Stimulated activated CD8-positive, alpha-beta memory T cell treated with anti-CD3 and anti-CD28 coated beads, Interleukin-15, amount 100 ng/mL, for 4 hours (primary cell): Measurements from ENCODE around the gene INTS15.
A peak's percentile ranks its signal among the peaks of the same experiment; 100 is the strongest.
"Not testable (repeated sequence)": the region's sequence is repeated elsewhere in the genome, so short reads cannot be mapped to it uniquely, and the experiment has no call there.

ENCODE experiments used
- DNase-seq, 2 donors: peaks; one replicate each; pipeline ENCODE4 v3.0.0-alpha.2; 2020; ENCODE audit warnings: low read depth in 2 of 2

Gene INTS15

DNA sequence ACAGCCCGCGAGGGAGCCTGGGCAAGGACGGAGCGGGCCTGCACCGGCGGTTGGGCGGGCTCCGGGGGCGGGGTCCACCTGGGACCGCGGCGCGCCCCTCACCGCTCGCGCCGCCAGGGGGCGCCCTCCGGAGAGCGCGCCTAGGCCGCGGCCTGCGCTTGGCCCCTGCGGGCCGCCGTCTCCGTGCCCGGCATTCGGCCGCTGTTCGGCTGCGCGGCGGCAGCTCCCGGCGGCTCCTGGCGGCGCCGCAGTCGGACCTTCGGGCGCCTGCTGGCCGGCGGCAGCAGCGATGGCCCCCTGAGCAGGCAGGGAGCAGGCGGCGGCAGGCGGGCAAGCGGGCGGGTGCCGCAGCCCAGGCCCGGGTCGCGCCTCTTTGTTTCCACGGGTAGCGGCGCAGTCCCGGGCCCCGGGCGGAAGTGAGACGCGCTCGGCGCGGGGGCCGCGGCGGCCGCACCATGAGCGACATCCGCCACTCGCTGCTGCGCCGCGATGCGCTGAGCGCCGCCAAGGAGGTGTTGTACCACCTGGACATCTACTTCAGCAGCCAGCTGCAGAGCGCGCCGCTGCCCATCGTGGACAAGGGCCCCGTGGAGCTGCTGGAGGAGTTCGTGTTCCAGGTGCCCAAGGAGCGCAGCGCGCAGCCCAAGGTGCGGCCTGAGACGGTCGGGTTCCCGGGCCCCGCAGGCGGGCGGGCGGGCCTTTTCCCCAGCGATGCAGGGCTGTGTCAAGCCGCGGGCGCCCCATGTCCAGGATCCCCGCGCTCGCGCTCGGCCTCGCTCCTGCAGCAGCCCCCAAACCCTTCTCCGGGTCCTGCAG lies at the start of gene INTS15:
Gene INTS15 (plus strand): TSS at position 193 of the 816 bp plus-strand sequence. CDS start 263 bp downstream, at position 456.
- peak; percentile 56 to 71 for DNase-seq

DNA sequence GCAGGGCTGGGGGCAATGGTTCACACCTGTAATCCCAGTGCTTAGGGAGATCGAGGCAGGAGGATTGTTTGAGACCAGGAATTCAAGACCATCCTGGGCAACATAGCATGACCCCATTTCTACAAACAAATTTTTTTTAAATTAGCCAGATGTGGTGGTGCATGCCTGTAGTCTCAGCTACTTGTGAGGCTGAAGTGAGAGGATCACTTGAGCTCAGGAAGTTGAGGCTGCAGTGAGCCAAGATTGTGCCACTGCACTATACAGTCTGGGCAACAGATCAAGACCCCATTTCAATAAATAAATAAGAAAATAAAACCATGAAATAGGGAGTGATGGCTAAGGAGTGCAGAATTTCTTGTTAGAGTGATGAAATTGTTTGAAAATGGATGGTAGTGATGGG lies 47.5 kb upstream of the INTS15 start:
- DNase-seq = no peak

DNA sequence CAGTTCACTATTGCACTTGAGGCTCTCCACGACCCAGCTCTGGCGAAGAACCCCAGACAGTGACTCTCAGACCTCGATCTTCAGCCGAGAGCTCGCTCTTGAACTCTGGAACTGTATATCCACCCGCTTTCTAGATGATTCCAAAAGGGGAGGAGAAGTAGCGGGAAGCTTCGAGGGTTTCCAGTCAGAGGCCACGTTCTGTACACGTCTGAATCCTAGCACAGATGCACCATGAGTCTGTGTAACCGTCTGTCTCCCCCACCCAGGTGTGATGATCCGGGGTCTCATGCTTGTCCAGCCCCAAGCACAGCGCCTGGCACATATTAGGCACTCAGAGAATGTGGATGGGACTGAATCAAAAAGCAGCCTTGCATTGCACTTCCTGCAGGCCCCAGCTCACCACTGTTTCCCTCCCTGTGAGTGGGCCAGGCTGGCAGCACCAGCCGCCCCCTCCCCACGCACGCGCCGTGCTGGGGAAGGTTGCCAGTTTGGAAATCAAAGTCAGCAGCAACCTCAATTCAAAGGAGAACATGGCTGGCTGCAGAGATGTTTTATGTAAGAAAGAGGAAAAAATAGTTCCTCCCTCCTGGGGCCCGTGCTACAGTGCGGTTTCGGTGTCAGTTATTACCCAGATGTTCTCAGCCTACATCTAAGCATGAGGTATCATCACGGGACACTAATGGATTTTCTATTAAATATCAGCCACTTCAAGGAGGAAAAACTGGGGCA lies 44.3 kb upstream of the INTS15 start:
- no peak for DNase-seq

DNA sequence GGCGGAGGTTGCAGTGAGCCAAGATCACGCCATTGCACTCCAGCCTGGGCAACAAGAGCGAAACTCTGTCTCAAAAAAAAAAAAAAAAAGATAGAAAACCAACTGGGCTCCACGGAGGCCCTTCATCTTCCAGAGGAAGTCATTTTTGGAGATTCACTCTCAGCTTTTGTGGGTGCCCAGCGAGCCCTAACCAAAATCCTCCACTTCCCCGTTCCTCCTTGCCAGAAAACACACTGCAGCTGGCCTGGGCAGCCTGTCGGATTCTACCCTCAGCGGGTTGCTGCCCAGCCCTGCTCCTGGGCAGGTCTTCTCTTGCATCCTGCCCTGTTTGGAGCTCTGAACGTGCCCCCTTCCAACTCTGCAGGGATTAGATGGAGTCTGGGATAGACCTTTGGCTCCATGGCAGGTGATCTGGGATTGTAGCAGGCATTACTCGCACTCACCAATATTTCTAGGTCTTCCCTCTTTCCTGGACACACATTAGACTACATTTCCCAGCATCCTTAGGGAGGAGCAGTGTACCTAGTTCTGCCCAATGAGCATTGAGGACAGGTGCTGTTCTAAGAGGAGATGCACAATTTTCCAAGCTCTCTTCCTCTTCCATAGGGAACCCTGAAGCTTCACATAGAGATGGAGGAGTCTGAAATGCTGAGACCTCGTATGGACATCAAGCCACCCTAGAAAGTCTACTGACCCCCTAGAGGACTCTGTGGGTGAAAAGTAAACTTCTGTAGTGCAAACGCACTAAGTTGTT lies 43.1 kb upstream of the INTS15 start:
- no peak for DNase-seq

DNA sequence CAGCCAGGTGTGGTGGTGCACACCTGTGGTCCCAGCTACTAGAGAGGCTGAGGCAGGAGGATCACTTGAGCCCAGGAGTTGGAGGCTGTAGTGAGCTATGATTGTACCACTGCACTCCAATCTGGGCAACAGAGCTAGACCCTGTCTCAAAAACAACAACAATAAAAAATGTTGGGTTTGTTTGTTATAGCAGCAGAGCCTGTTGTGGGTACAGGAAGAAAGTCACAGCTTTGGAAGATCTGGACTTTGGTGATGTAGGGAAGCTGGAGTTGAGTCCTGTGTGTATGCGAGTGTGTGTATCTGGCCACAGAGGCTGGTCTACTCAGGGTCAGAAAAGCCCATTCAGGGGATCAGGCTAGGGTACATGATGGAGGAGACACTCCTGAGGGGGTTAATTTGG lies 42.4 kb upstream of the INTS15 start:
- DNase-seq = no peak

DNA sequence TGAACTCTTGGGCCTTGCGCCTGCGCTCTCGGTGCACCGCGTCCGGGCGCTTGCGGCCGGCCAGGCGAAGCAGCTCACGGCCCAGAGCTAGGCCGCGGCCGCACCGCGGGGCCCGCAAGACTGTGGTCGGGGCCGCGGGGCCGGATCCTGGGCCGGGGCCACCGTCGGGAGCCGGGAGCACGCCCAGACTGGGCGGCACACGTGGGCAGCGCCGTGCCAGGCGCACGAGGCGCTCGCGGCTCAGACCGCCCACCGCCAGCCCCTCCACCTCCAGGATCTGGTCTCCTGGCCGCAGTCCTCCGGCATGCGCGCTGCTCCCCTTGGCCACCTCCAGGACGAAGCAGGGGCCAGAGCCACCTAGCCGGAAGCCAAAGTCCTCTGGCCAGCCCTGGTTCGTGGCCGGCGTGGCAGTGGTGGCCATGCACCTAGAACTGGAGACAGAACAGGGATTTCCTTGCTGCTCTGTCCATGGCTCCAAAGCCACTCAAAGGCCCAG lies 38.8 kb upstream of the INTS15 start, which contains the start of gene GRID2IP:
Gene GRID2IP (minus strand): TSS at position 446 of the 496 bp plus-strand sequence. CDS start 25 bp downstream, at position 421.
- no peak for DNase-seq

DNA sequence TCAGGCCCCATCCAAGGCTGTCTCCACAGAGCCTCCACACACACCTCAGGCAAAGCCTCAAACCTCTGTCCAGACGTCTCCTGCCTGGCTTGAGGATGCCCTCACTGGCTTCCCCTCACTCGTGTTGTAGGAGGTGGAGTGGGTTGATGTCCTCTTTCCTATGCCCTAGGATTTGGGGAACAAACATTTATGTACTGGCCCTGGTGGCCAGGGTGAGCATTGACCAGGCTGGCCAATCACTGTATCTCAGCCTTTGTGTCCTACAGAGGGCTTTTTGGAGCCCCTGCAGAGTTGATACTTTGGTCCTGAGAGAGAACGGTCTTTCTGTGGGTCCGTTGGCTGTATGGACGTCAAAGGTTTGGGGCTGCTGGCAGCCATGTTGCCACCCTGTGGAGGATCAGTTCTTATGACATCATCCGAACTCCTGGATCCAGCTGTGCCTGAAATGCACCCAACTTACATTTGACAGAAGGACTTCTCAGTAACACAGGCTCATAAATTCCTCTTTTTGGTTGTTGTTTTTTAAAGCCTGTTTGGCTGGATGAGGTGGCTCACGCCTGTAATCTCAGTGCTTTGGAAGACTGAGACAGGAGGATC lies 36.3 kb upstream of the INTS15 start:
- DNase-seq = no peak

DNA sequence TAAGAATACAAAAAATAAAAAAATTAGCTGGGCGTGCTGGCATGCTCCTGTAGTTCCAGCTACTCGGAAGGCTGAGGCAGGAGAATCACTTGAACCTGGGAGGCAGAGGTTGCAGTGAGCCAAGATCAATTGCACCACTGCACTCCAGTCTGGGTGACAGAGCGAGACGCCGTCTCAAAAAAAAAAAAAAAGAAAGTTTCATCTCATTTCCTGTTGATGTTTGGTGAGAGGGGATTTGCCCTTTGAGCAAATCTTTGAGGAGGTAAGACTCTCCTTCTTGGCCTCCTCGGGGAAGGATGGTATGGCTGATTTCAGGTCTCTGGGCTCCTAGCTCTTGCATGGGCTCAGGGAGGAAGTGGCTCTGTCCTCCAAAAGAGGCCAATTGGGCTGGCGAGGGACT lies 35.0 kb upstream of the INTS15 start:
- DNase-seq = no peak

DNA sequence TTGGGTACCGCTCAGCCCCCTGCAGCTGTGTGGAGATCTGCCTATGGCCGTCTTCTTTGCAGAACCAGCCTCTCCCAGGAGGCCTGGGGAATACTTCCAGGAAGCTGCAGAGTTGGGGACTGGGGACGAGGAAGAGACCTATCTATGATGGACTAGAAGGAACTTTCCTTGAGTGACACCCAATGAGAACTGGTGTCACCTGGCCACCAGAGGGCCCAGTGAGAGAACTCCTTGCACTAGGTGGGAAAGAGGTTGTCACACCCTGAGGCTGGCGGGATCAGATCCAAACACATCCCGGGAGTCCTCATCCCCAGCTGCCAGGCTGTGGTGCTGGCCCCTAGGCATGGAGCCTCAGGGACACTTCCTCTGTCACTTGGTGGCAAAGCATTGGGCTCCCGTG lies 33.6 kb upstream of the INTS15 start:
- no peak for DNase-seq

DNA sequence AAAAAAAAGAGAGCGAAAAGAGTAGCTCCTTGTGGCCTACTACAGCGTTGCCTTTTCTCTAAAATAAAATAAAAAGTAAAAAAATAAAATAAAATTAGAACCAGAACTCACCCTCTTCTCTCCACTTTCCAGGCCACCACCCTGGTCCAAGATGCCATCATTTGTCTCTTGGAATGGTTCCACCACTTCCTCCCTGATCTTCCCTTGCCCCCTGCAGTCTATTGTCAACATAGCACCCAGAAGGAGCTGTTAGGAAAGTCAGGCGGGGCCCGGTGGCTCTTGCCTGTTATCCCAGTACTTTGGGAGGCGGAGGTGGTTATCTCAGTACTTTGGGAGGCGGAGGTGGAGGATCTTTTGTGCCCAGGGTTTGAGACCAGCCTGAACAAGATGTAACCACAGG lies 31.0 kb upstream of the INTS15 start:
- no peak for DNase-seq

DNA sequence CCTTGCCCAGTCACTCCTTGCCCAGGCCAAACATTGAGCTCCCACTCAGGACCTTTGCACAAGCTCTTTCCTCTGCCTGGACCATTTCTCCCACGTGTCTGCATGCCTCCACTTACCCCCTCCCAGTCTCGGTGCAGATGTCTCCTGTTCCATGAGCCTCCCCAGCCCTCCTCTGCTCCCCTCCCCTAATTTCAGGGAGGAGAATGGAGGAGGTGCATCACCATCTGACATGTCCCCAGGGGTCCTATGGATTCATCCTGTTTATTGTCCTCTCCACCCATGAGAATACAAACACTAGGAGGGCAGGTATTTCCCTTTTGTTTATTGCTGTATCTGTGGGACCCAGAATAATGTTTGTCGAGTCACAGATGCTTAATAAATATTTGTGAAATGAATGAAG lies 29.9 kb upstream of the INTS15 start:
- DNase-seq = no peak

DNA sequence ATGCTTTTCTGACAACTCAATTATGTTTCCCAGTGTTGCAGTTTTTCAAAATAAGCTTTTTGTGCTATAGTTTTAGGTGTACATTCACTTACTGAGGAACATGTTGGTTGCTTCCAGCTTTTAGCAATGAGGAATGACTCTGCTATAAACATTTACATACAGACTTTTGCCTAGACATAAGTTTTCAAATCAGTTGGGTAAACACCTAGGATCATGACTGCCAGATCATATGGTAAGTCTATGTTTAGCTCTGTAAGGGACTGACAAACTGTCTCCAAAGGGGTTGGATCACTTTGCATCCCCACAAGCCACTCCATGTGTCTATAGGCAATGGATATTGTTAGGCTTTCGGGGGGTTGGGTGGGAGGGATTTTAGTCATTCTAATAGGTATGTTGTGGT lies 27.7 kb upstream of the INTS15 start:
- no peak for DNase-seq

DNA sequence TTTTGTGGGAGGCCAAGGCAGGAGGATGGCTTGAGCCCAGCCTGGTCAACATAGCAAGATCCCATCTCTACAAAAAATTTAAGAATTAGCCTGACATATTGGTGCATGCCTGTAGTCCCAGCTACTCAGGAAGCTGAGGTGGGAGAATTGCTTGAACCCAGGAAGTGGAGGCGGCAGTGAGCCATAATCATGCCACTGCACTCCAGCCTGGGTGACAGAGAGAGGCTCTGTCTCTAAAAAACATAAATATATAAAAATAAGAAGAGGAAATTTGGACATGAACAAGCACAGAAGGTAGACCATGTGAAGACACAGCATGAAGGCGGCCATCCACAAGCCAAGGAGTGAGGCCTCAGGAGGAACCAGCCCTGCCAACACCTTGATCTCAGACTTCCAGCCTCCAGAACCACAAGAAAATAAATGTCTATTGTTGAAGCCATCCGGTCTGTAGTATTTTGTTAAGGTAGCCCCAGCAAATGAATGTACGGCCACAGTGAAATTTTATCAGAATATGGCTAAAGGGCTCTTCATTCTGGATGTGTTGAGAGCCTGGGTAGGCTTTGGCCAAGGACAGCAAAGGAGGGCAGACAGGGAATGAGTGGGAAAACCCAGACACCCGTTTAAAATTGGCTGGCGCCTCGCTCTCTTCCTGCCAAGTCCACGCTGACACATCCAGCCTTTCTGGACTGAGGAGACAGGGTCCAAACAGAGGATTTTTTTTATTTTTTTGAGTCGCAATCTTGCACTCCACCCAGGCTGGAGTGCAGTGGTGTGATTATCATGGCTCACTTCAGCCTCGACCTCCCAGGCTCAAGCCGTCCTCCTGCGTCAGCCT lies 25.7 kb upstream of the INTS15 start:
- no peak for DNase-seq

DNA sequence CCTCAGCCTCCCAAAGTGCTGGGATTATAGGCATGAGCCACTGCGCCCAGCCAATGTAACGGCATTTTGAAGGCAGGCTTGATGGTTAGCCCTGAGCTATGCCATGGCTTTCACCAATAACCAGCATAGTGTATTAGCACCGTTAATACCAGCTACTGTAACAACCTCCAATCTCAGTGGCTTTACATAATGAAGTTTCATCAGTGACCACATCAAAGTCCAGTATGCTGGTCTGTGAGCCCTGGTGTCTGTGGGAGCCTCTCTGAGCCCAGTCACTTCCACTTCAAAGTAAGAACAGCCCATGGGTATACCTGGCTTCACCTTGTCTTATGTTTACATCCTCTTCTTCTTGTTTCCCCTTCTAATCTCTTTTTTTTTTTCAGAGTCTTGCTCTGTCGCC lies 24.2 kb upstream of the INTS15 start:
- DNase-seq = no peak

DNA sequence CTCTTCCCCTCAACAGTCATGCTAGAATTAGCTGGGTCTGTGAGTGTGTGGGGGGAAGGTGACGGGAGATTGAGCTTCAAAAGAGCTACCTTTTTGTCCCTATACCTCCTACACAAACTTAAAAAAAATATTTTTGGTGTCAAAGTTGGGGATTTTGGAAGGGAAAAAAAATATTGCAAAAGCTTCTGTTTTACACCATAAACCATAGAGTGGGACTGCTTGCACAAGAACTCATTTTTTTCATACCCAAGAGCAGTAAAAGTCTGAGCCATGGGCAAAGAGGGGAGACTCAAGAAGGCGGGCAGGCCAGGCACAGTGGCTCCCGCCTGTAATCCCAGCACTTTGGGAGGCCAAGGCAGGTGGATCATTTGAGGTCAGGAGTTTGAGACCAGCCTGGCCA lies 21.9 kb upstream of the INTS15 start:
- DNase-seq = no peak

DNA sequence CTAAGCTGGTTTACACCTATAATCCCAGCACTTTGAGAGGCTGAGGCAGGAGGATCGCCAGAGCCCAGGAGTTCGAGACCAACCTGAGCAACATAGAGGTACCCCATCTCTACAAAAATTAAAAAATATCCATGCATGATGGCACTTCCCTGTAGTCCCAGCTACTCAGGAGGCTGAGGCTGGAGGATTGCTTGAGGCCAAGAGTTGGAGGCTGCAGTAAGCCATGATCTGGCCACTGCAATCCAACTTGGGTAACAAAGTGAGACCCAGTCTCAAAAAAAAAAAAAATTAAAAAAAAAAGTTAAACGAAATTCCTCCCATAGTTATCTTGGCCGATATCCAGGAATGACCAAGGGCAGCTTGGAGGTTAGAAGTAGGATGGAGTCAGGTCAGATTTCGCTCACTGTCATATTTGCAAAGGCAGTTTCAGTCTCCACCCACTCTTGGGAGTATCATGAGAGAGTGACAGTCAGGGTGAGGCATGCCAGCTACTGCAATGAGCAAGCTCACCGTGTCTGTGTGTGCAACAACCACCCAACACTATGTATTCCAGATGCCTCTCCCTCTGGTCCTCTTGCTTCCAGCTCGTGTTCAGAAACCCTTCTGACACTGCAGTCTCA lies 18.6 kb upstream of the INTS15 start:
- no peak for DNase-seq

DNA sequence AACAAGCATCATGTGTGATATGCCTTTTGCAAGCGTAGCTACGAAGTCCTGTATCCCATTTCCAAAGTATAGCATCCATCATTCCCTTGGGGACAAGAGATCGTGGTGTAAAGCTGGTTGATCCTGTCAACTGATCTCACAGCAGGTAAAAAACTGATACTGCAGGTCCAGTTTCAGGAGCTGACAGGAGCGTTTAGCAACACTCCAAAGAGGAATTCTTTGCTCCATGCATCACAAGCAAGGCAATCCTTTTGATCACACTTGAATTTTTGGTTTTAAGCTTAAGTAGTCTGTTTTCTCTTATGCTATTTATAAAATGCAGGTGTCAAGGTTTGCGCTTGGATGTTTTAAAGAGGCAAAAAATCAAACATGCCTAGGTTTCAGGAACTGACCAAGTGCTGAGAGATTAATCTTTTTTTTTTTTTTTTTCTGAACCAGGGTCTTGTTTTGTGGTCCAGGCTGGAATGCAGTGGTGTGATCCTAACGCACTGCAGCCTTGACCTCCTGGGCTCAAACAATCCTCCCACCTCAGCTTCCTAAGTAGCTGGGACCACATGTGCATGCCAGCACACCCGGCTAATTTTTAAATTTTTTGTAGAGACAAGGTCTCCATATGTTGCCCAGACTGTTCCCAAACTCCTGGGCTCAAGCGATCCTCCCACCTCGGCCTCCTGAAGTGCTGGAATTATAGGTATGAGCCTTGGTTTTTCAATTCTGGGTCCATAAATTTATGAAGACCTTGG lies 14.4 kb upstream of the INTS15 start:
- no peak for DNase-seq

DNA sequence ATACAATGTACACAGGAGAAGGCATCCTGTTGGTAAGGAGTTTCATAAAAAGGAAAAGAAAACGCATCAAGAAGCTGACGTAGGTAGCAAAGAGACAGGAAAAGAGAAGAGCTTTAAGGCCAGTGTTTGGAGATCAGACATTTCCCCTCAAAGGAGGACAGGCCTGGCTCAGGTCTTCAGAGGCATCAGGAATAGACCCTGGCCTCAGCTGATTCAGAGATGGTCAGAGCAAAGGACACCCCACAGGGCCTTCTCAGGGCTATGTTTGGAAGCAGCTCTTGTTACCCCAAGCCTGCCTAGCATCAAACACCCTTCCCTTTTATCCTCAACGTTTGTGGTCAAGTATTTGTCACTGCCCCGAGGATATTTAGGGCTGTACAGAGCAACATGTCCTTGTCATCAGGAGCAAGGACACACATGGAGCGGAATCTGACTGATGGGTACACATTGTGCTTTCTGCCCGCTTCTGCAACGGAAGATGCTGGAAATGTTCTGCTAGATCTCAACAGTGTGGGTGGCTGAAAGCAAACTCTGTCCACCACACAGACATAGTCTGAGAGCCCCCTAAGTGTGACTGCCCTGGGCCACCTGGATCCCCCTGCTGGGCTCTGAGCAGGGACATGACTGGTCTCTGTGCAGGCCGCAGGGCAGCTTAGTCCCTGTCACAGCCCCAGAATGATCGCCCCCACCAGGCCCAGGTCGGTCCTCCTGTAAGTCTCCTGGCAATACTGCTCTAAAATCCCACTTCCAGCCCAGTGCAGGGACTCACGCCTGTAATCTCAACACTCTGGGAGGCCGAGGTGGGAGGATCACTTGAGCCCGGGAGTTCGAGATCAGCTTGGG lies 13.6 kb upstream of the INTS15 start:
- DNase-seq = no peak

DNA sequence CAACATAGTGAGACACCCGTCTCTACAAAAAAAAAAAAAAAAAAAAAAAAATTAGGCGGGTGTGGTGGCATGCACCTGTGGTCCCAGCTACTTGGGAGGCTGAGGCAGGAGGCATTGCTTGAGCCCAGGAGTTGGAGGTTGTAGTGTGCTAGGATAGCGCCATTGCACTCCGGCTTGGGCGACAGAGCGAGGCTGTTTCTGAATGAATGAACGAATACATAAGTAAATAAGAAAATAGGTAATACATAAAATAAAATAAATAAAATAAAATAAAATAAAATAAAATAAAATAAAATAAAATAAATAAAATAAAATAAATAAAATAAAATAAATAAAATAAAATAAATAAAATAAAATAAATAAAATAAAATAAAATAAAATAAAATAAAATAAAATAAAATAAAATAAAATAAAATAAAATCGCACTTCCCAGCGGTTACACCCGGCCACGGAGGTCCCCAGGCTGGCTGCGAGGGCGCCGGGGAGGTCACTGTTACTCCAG lies 12.9 kb upstream of the INTS15 start:
- DNase-seq = not testable (repeated sequence)
